ENCODE measurements around the gene GPATCH8. TPM values are rescaled to one million over a fixed set of nuclear protein-coding genes. Genes with fewer than 3 reads are reported as not detected.

GPATCH8 gene
- total and polyA plus RNA-seq, 9 of the 15 experiments (the other 6 are each of a cell fraction or from before 2014, with no cell fraction given): 10.6 to 29.6 (median 13.2) TPM

- Histone ChIP-seq H3K9me3 (replicated peaks; ENCODE audit: control insufficient read depth, insufficient read depth, low read depth, low read length) (no peaks in the 10 kb centered on the region), H3K4me2 (ENCODE audit: insufficient read depth, low read length) (no peak overlapping the region; the same call in 1 of the 2 replicates), H3K36me3 (ENCODE audit: control insufficient read depth, insufficient read depth, low read length) (no peaks in the 10 kb centered on the region), H3K27ac (ENCODE audit: extremely low read depth, low read depth, low read length) (no peak overlapping the region), H3K4me3 (no peak overlapping the region), H3K9ac (ENCODE audit: insufficient read depth in 1 of 2, low read depth in 2 of 2, low read length in 2 of 2) (no peak overlapping the region; a peak in 1 of 4 replicates), H3K4me1 (replicated peaks in 1 of 2; ENCODE audit: control insufficient read depth in 2 of 2, insufficient read depth in 2 of 2, low read length in 2 of 2) (peaks cover 12 to 24% of the 10 kb centered on the region in 2 experiments), H3K27me3 (ENCODE audit: control insufficient read depth in 2 of 2, insufficient read depth in 2 of 2, low read length in 2 of 2) (no peaks in the 10 kb centered on the region; a peak in 1 of 5 replicates), H3K9me1 (ENCODE audit: control insufficient read depth, insufficient read depth, low read length) (peaks cover 7% of the 10 kb centered on the region), H4K20me1 (replicated peaks; ENCODE audit: control insufficient read depth, insufficient read depth, low read length) (no peaks in the 10 kb centered on the region), H3K79me2 (ENCODE audit: control insufficient read depth, insufficient read depth, low read length) (no peaks in the 10 kb centered on the region), H2AFZ (ENCODE audit: low read depth, low read length) (no peak overlapping the region)
- no TSS peak for BruUV-seq (replicated peaks)
- FAIRE-seq (no peak), DNase-seq (ENCODE audit: extremely low read depth in 1 of 4, low spot score in 3 of 4) (no peak), ATAC-seq (no peak)
- ChIA-PET CTCF (ENCODE audit: low intra/inter-chr PET ratio) (no interaction called here), POLR2A (interaction anchor here (1.1 kb wide), 1 partner anchor 13 kb away, joined by 7 read pairs; the partner anchor contains the start of gene FZD2)
- intact Hi-C loops (cut with micrococcal nuclease): no loop called here
- 10% methylated on average over 5 of the region's 5 CpGs for WGBS (ENCODE audit: insufficient coverage, low coverage, missing lambda C conversion rate)
- in situ Hi-C loops (cut with MboI): no loop called here
- TF ChIP-seq SRSF9 (IDR thresholded peaks at IDR 0.05; ENCODE audit: borderline replicate concordance, low read depth, low read length) (no peak), ID3 (CRISPR knock-in tag; IDR thresholded peaks at IDR 0.05) (no peak), ID3 (tag; IDR thresholded peaks at IDR 0.05) (no peak), CHD2 (IDR thresholded peaks at IDR 0.05; ENCODE audit: low read depth, low read length) (no peak), LCOR (CRISPR knock-in tag; IDR thresholded peaks at IDR 0.05) (no peak), TCF7 (IDR thresholded peaks at IDR 0.05; ENCODE audit: borderline replicate concordance) (no peak), TEAD1 (CRISPR knock-in tag; IDR thresholded peaks at IDR 0.05) (no peak), TCF7L2 (IDR thresholded peaks at IDR 0.05; ENCODE audit: low read depth, low read length) (no peak), RB1 (IDR thresholded peaks at IDR 0.05; ENCODE audit: low read depth) (no peak), ARID1B (IDR thresholded peaks at IDR 0.05) (no peak), TFAM (CRISPR knock-in tag; conservative IDR thresholded peaks at IDR 0.05) (no peak), ZC3H4 (CRISPR knock-in tag; IDR thresholded peaks at IDR 0.05; ENCODE audit: borderline replicate concordance) (no peak), PYGO2 (tag; IDR thresholded peaks at IDR 0.05) (no peak), ZNF518B (CRISPR knock-in tag; IDR thresholded peaks at IDR 0.05) (no peak)
These were observed 40.2 kb upstream of the GPATCH8 start for GRCh38 chr17:44543213-44543904.

Data from K562 (cell line).